Peyer's patch (tissue), 4 donors: ENCODE data around the gene GAS6. TPM values are rescaled to one million over a fixed set of nuclear protein-coding genes. Genes with fewer than 3 reads are reported as not detected.

Experiments
- DNase-seq, 3 donors: peaks; one replicate each; pipeline ENCODE4 v3.0.0-alpha.2; 2017 to 2019
- H3K27ac ChIP-seq, 4 donors: fragments of 200-600 bp; sonication (generic); one replicate each; pipeline ENCODE4 v1.5.1; 2016 to 2019
- H3K27me3 ChIP-seq, 2 donors: fragments of 200-600 bp; sonication (generic); one replicate each; pipeline ENCODE4 v1.5.1; 2019
- H3K36me3 ChIP-seq, 3 donors: fragments of 200-600 bp; sonication (generic); one replicate each; pipeline ENCODE4 v1.5.1; 2016 to 2019
- H3K4me1 ChIP-seq, 4 donors: fragments of 200-600 bp; sonication (generic); one replicate each; pipeline ENCODE4 v1.5.1; 2016 to 2019
- H3K4me3 ChIP-seq, 4 donors: fragments of 200-600 bp; sonication (generic); 1 replicate in 3 of 4; 2 replicates in 1 of 4; pipeline ENCODE4 v1.5.1; 2016 to 2019; ENCODE audit warnings: mild to moderate bottlenecking in 1 of 4
- H3K9me3 ChIP-seq, 4 donors: fragments of 200-600 bp; sonication (generic); one replicate each; pipeline ENCODE4 v1.5.1; 2016 to 2019; ENCODE audit warnings: mild to moderate bottlenecking in 1 of 4
- POLR2A ChIP-seq, 2 donors: fragments of 450-650 bp; IDR thresholded peaks; one replicate each; pipeline ENCODE4 v1.5.1; 2017; ENCODE audit warnings: antibody characterized with exemption in 2 of 2, mild to moderate bottlenecking in 2 of 2, moderate library complexity in 2 of 2
- total RNA-seq, 4 donors: library from RNA; depleted of rRNA; stranded (reverse); fragments of >200 nt; gene quantifications; one replicate each; pipeline ENCODE4 v1.1.0, GENCODE V29; 2016
- TF ChIP-seq, protein P1 (sequence below), 6 experiments: fragments of 450-650 bp in 4 of 6; fragments of 200-600 bp in 2 of 6; sonication (generic) in 1 of 6; IDR thresholded peaks; one replicate each; pipeline ENCODE4 v1.5.1; 2017 to 2019; ENCODE audit warnings: antibody characterized with exemption in 6 of 6, mild to moderate bottlenecking in 3 of 6, moderate library complexity in 1 of 6

The GAS6 gene
- total RNA-seq, 4 donors from 2014 or later = 132 to 226 (median 154) TPM

- no peak for DNase-seq
- Histone ChIP-seq H3K4me1 (no peaks in the 10 kb centered on the region), H3K36me3 (no peaks in the 10 kb centered on the region), H3K27me3 (no peaks in the 10 kb centered on the region), H3K27ac (no peak overlapping the region), H3K9me3 (no peaks in the 10 kb centered on the region), H3K4me3 (no peak overlapping the region)
- no peak for TF ChIP-seq POLR2A (IDR thresholded peaks at IDR 0.05)
- TF ChIP-seq, protein P1, sequence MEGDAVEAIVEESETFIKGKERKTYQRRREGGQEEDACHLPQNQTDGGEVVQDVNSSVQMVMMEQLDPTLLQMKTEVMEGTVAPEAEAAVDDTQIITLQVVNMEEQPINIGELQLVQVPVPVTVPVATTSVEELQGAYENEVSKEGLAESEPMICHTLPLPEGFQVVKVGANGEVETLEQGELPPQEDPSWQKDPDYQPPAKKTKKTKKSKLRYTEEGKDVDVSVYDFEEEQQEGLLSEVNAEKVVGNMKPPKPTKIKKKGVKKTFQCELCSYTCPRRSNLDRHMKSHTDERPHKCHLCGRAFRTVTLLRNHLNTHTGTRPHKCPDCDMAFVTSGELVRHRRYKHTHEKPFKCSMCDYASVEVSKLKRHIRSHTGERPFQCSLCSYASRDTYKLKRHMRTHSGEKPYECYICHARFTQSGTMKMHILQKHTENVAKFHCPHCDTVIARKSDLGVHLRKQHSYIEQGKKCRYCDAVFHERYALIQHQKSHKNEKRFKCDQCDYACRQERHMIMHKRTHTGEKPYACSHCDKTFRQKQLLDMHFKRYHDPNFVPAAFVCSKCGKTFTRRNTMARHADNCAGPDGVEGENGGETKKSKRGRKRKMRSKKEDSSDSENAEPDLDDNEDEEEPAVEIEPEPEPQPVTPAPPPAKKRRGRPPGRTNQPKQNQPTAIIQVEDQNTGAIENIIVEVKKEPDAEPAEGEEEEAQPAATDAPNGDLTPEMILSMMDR (IDR thresholded peaks at IDR 0.05) = no peak
Observed at GRCh38 chr13:113887700-113888201, 23.9 kb upstream of the GAS6 start.

GRCh38 chr13:113886561-113887112 lies 22.8 kb upstream of the GAS6 start:
- TF ChIP-seq POLR2A (IDR thresholded peaks at IDR 0.05) = no peak
- TF ChIP-seq, protein P1 (IDR thresholded peaks at IDR 0.05) = no peak
- H3K9me3 ChIP-seq = no peaks in the 10 kb centered on the region
- H3K4me1 ChIP-seq = no peaks in the 10 kb centered on the region
- H3K36me3 ChIP-seq = no peaks in the 10 kb centered on the region
- H3K4me3 ChIP-seq = no peak overlapping the region
- no peaks in the 10 kb centered on the region for H3K27me3 ChIP-seq
- no peak for DNase-seq
- H3K27ac ChIP-seq = no peak overlapping the region

- no peak overlapping the region for H3K4me3 ChIP-seq
- TF ChIP-seq, protein P1 (IDR thresholded peaks at IDR 0.05) = no peak
- TF ChIP-seq POLR2A (IDR thresholded peaks at IDR 0.05) = no peak
- no peaks in the 10 kb centered on the region for H3K4me1 ChIP-seq
- no peak for DNase-seq
- H3K9me3 ChIP-seq = no peaks in the 10 kb centered on the region
- no peak overlapping the region for H3K27ac ChIP-seq
- no peaks in the 10 kb centered on the region for H3K36me3 ChIP-seq
- no peaks in the 10 kb centered on the region for H3K27me3 ChIP-seq
Observed at GRCh38 chr13:113884821-113885220, 20.9 kb upstream of the GAS6 start.

GRCh38 chr13:113883921-113884804 lies 20.3 kb upstream of the GAS6 start:
- Histone ChIP-seq H3K27me3 (no peaks in the 10 kb centered on the region), H3K27ac (no peak overlapping the region), H3K4me1 (peaks cover 0 to 3% (median 0%) of the 10 kb centered on the region in 4 donors), H3K36me3 (no peaks in the 10 kb centered on the region), H3K9me3 (no peaks in the 10 kb centered on the region), H3K4me3 (no peak overlapping the region)
- TF ChIP-seq, protein P1 (IDR thresholded peaks at IDR 0.05) = no peak
- TF ChIP-seq POLR2A (IDR thresholded peaks at IDR 0.05) = no peak
- no peak for DNase-seq

GRCh38 chr13:113883314-113883811 lies 19.5 kb upstream of the GAS6 start:
- peaks cover 0 to 3% (median 0%) of the 10 kb centered on the region in 4 donors for H3K4me1 ChIP-seq
- no peak for TF ChIP-seq POLR2A (IDR thresholded peaks at IDR 0.05)
- TF ChIP-seq, protein P1 (IDR thresholded peaks at IDR 0.05) = no peak
- no peak overlapping the region for H3K27ac ChIP-seq
- no peaks in the 10 kb centered on the region for H3K9me3 ChIP-seq
- no peaks in the 10 kb centered on the region for H3K27me3 ChIP-seq
- no peak overlapping the region for H3K4me3 ChIP-seq
- no peaks in the 10 kb centered on the region for H3K36me3 ChIP-seq
- DNase-seq = no peak
